DMS53 (cell line): ENCODE data around the gene RASA4B.
"Not testable (repeated sequence)": the region's sequence is repeated elsewhere in the genome, so short reads cannot be mapped to it uniquely, and the experiment has no call there.

Source experiments
- DNase-seq: peaks from one replicate; lab custom pipeline; 2025; lab: John Stamatoyannopoulos, UW

The RASA4B gene

GRCh38 chr7:102474116-102474515 is 43.5 kb downstream of the RASA4B start:
- DNase-seq: not testable (repeated sequence)

- DNase-seq: no peak
These were observed 44.1 kb downstream of the RASA4B start for GRCh38 chr7:102473271-102473991.

GRCh38 chr7:102472126-102473041 is 45.2 kb downstream of the RASA4B start:
- DNase-seq: no peak

- DNase-seq: no peak
These were observed 45.8 kb downstream of the RASA4B start for GRCh38 chr7:102471791-102472125.

GRCh38 chr7:102469972-102470825 is 47.4 kb downstream of the RASA4B start:
- DNase-seq: no peak

GRCh38 chr7:102469351-102469971 is 48.1 kb downstream of the RASA4B start:
- DNase-seq: no peak

GRCh38 chr7:102468478-102469350 is 48.9 kb downstream of the RASA4B start:
- no peak for DNase-seq

- no peak for DNase-seq
These were observed 49.7 kb downstream of the RASA4B start for GRCh38 chr7:102467581-102468477.

- DNase-seq: no peak
These were observed 51.5 kb downstream of the RASA4B start for GRCh38 chr7:102466097-102466496.

- DNase-seq: peak; percentile 98
These were observed 52.8 kb downstream of the RASA4B start, which contains the start of the genes ALKBH4 and LRWD1 for GRCh38 chr7:102464577-102465280. ALKBH4 (minus strand) TSS chr7:102464863; CDS start chr7:102464836, 27 bp downstream. LRWD1 (plus strand) TSS chr7:102464984; CDS start chr7:102465081, 97 bp downstream.

- DNase-seq: peak; percentile 51
These were observed 53.6 kb downstream of the RASA4B start for GRCh38 chr7:102463841-102464576.

- DNase-seq: no peak
These were observed 57.1 kb downstream of the RASA4B start for GRCh38 chr7:102460467-102460866.

GRCh38 chr7:102459221-102459844 is 58.2 kb downstream of the RASA4B start:
- no peak for DNase-seq

- no peak for DNase-seq
These were observed 60.1 kb downstream of the RASA4B start for GRCh38 chr7:102457352-102457924.

GRCh38 chr7:102456327-102456726 is 61.2 kb downstream of the RASA4B start:
- peak; percentile 48 for DNase-seq

- no peak for DNase-seq
These were observed 62.0 kb downstream of the RASA4B start for GRCh38 chr7:102455596-102455995.

GRCh38 chr7:102454932-102455331 is 62.6 kb downstream of the RASA4B start:
- DNase-seq: not testable (repeated sequence)
